Gastroesophageal sphincter (tissue), 4 donors: ENCODE measurements around the gene OBSCN. TPM values are rescaled to one million over a fixed set of nuclear protein-coding genes. Genes with fewer than 3 reads are reported as not detected.
A peak's percentile ranks its signal among the peaks of the same experiment; 100 is the strongest.

Source experiments
- ATAC-seq: fragments of 150-250 bp; one replicate; pipeline ENCODE4 v1.9.1; 2016; ENCODE audit warnings: mild to moderate bottlenecking, moderate library complexity
- H3K27ac ChIP-seq, 4 donors: fragments of 200-600 bp; sonication (generic) in 3 of 4; 1 replicate in 3 of 4; 2 replicates in 1 of 4; pipeline ENCODE4 v1.5.1; 2016 to 2019
- H3K27me3 ChIP-seq: fragments of 200-600 bp; sonication (generic); one replicate; pipeline ENCODE4 v1.5.1; 2019
- H3K36me3 ChIP-seq, 2 donors: fragments of 200-600 bp; sonication (generic); one replicate each; pipeline ENCODE4 v1.5.1; 2019; ENCODE audit warnings: control low read depth in 1 of 2
- H3K4me1 ChIP-seq, 3 donors: fragments of 200-600 bp; sonication (generic); 1 replicate in 2 of 3; 2 replicates in 1 of 3; pipeline ENCODE4 v1.5.1; 2016 to 2019; ENCODE audit warnings: control low read depth in 2 of 3
- H3K4me3 ChIP-seq, 2 donors: fragments of 200-600 bp; sonication (generic); one replicate each; pipeline ENCODE4 v1.5.1; 2019; ENCODE audit warnings: mild to moderate bottlenecking in 1 of 2, moderate library complexity in 1 of 2
- H3K9me3 ChIP-seq, 3 donors: fragments of 200-600 bp; sonication (generic); one replicate each; pipeline ENCODE4 v1.5.1; 2017 to 2019; ENCODE audit warnings: control low read depth in 2 of 3
- EP300 ChIP-seq: sonication (generic); formaldehyde crosslinking; IDR thresholded peaks from one replicate; pipeline ENCODE4 v1.6.1; 2017; ENCODE audit warnings: antibody characterized with exemption, mild to moderate bottlenecking
- POLR2A ChIP-seq, 2 donors: fragments of 450-650 bp; IDR thresholded peaks; one replicate each; pipeline ENCODE4 v1.6.1; 2017; ENCODE audit warnings: antibody characterized with exemption in 2 of 2, mild to moderate bottlenecking in 2 of 2, moderate library complexity in 1 of 2
- POLR2AphosphoS5 ChIP-seq: sonication (generic); formaldehyde crosslinking; IDR thresholded peaks from one replicate; pipeline ENCODE4 v1.6.1; 2017; ENCODE audit warnings: antibody characterized with exemption
- WGBS, 2 donors: methylation state at CpG; one replicate each; pipeline ENCODE4 v1.1.5; 2018; ENCODE audit warnings: low coverage in 1 of 2; 5-methylcytosine and 5-hydroxymethylcytosine counted together
- total RNA-seq, 4 donors: library from RNA; depleted of rRNA; stranded (reverse); fragments of >200 nt; gene quantifications; one replicate each; pipeline ENCODE4 v1.1.0, GENCODE V29; 2016
- TF ChIP-seq, protein P1 (sequence below), 4 experiments: fragments of 200-600 bp in 2 of 4; fragments of 450-650 bp in 2 of 4; sonication (generic) in 1 of 4; IDR thresholded peaks; one replicate each; pipeline ENCODE4 v1.5.1; 2017 to 2019; ENCODE audit warnings: antibody characterized with exemption in 4 of 4, mild to moderate bottlenecking in 2 of 4, moderate library complexity in 2 of 4

OBSCN gene
- total RNA-seq, 4 donors from 2014 or later = 11.1 to 28.4 (median 20.9) TPM

DNA sequence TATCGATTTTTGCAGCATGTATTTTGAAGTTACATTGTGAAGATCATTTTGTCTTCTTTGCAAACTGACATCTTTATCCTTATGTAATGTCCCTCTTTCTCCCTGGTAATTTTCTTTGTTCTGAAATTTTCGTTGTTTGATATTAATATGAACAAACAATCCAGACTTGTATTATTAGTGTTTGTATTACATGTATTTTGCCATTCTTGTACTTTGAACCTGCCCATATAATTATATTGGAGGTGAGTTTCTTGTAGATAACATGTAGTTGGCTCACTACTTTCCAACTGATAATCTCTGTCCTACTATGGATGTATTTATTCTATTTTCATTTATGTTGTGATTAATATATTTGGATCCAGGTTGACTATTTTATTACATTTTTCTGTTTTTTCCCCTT lies 27.1 kb downstream of the OBSCN start:
- WGBS, 2 donors = 79 to 87% methylated on average over 2 of the region's 2 CpGs
- H3K36me3 ChIP-seq = peaks cover 0 to 19% of the 10 kb centered on the region in 2 donors
- H3K9me3 ChIP-seq = peaks cover 0 to 13% (median 0%) of the 10 kb centered on the region in 3 donors
- H3K27me3 ChIP-seq = peaks cover 5% of the 10 kb centered on the region
- TF ChIP-seq, protein P1, sequence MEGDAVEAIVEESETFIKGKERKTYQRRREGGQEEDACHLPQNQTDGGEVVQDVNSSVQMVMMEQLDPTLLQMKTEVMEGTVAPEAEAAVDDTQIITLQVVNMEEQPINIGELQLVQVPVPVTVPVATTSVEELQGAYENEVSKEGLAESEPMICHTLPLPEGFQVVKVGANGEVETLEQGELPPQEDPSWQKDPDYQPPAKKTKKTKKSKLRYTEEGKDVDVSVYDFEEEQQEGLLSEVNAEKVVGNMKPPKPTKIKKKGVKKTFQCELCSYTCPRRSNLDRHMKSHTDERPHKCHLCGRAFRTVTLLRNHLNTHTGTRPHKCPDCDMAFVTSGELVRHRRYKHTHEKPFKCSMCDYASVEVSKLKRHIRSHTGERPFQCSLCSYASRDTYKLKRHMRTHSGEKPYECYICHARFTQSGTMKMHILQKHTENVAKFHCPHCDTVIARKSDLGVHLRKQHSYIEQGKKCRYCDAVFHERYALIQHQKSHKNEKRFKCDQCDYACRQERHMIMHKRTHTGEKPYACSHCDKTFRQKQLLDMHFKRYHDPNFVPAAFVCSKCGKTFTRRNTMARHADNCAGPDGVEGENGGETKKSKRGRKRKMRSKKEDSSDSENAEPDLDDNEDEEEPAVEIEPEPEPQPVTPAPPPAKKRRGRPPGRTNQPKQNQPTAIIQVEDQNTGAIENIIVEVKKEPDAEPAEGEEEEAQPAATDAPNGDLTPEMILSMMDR (IDR thresholded peaks at IDR 0.05) = no peak
- TF ChIP-seq POLR2AphosphoS5 (no peak), EP300 (no peak), POLR2A (IDR thresholded peaks at IDR 0.05) (no peak)
- H3K27ac ChIP-seq = no peak overlapping the region
- no peak overlapping the region for H3K4me3 ChIP-seq
- H3K4me1 ChIP-seq = no peaks in the 10 kb centered on the region
- ATAC-seq = no peak

DNA sequence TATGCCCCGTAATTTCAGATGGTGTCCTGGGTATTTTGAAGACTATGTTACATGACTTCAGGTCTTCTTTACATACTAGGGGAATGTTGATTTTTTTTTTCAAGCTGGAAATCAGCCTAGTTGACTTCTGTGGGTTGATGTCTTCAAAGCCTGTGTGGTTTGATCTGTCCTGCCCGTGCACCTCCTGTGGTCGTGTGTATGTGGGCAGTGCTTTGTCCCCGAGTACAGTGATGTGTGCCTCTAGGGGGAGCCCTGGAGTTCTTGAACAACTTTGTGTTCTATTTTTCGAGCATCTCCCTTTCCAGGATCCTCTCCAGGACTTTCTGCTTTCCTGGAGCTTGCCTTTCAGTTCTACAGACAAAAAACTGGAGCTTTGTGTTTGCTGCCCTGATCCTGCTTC lies 28.9 kb downstream of the OBSCN start:
- Histone ChIP-seq H3K27me3 (peaks cover 5% of the 10 kb centered on the region), H3K4me1 (no peaks in the 10 kb centered on the region), H3K4me3 (no peak overlapping the region), H3K9me3 (peaks cover 0 to 25% (median 0%) of the 10 kb centered on the region in 3 donors), H3K27ac (no peak overlapping the region), H3K36me3 (peaks cover 0 to 25% of the 10 kb centered on the region in 2 donors)
- 38 to 44% methylated on average over 4 of the region's 5 CpGs for WGBS, 2 donors
- no peak for ATAC-seq
- TF ChIP-seq, protein P1 (IDR thresholded peaks at IDR 0.05) = peak in 3 of 4 experiments; percentile 8 to 49 (median 17)
- TF ChIP-seq EP300 = no peak

DNA sequence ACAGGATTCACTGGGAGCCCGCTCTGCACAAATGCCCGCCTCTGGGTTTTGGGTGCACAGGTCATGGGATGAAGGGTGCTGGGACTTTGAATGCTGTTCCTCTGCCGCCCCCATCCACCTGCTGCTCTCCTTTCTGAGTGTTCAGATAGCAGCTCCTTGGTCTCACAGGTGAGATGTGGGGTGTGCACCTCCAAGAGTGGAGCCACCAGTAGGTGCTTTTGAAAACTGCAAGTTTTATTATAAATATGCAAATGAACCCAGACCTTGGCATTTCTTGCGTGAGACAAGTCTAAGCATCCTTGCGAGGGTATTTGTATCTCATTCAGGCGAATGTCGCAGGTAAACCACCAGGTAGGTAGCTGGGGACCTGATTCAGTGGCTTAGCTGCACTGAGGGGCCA lies 30.2 kb downstream of the OBSCN start:
- Histone ChIP-seq H3K27ac (no peak overlapping the region), H3K4me1 (no peaks in the 10 kb centered on the region), H3K9me3 (peaks cover 0 to 30% (median 0%) of the 10 kb centered on the region in 3 donors), H3K4me3 (no peak overlapping the region), H3K36me3 (peaks cover 0 to 23% of the 10 kb centered on the region in 2 donors), H3K27me3 (peaks cover 5% of the 10 kb centered on the region)
- TF ChIP-seq POLR2AphosphoS5 (no peak), POLR2A (IDR thresholded peaks at IDR 0.05) (no peak), EP300 (no peak)
- TF ChIP-seq, protein P1 (IDR thresholded peaks at IDR 0.05) = no peak
- no peak for ATAC-seq
- WGBS, 2 donors = 90 to 100% methylated on average over 3 to 4 of the region's 7 CpGs

DNA sequence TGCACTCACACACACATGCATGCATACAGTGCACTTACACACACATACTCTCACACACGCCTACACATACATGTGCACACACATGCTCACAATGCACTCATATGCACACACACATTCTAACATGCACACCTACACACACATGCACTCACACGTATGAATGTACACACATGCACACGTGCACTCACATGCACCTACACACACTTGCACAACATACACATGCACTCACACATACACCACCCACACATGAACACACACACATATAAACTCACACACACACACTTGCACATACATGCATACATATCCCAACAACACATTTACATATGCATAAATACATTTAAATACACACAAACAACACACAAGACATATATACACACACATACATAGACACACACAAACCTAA lies 30.6 kb downstream of the OBSCN start:
- no peak overlapping the region for H3K4me3 ChIP-seq
- H3K36me3 ChIP-seq = peaks cover 0 to 28% of the 10 kb centered on the region in 2 donors
- 63 to 67% methylated on average over 3 of the region's 3 CpGs for WGBS, 2 donors
- H3K27ac ChIP-seq = no peak overlapping the region
- peaks cover 5% of the 10 kb centered on the region for H3K27me3 ChIP-seq
- H3K4me1 ChIP-seq = no peaks in the 10 kb centered on the region
- TF ChIP-seq EP300 = no peak
- no peak for TF ChIP-seq POLR2A (IDR thresholded peaks at IDR 0.05)
- TF ChIP-seq, protein P1 (IDR thresholded peaks at IDR 0.05) = no peak
- TF ChIP-seq POLR2AphosphoS5 = no peak
- H3K9me3 ChIP-seq = peaks cover 0 to 30% (median 0%) of the 10 kb centered on the region in 3 donors
- ATAC-seq = no peak

DNA sequence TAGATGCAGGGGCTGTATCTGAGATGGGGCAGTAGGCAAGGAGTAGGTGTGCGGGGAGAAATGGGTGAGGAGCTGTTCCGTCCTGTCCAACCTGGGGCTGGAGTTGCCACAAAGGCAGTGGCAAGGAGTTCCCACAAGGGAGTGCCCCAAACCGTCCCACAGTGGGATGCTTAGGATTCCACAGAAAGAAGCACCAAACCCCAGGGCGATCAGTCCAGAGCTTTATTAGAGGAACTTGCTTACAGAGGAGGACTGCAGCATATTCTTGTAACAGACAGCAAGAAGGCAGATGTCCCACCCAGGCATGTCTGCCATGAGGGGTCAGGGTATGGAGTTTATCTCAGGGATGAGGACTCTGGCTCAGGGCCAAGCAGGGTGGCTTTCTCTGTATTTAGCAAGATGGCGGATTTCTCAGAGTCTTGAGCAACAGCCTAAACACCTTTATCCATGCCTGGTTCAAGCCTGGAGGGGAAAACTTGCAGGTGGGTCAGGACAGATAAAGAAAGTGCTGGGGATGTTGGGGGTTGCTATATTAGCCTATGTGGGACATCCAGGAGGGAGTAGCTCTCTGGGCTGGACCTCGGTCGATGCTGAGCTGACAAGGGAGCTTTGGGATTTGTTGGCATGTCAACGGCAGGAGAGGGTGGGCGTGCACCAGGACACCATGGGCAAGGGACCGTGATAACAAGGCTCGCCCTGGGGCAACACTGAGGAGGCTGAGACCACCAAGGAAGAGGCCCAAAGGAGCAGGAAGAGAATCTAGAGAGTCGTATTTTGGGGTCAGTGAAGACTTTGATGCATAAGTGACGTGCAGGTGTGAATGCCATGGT lies 32.8 kb downstream of the OBSCN start:
- no peak for ATAC-seq
- Histone ChIP-seq H3K27me3 (peaks cover 5% of the 10 kb centered on the region), H3K9me3 (peaks cover 0 to 52% (median 0%) of the 10 kb centered on the region in 3 donors), H3K4me3 (no peak overlapping the region), H3K36me3 (peaks cover 0 to 48% of the 10 kb centered on the region in 2 donors), H3K27ac (no peak overlapping the region), H3K4me1 (no peaks in the 10 kb centered on the region)
- TF ChIP-seq, protein P1 (IDR thresholded peaks at IDR 0.05) = no peak
- TF ChIP-seq EP300 (no peak), POLR2AphosphoS5 (no peak), POLR2A (IDR thresholded peaks at IDR 0.05) (no peak)
- WGBS, 2 donors = 80% methylated on average over 6 of the region's 13 CpGs; no CpG with 5 or more reads in 1 of the 2 donors
